Left lung (tissue), 10 donors: ENCODE measurements around the gene AOX1. TPM values are rescaled to one million over a fixed set of nuclear protein-coding genes. Genes with fewer than 3 reads are reported as not detected.

Source experiments
- ATAC-seq: fragments of 200-7000 bp; cut with Tn5 transposase; one replicate; pipeline ENCODE4 v1.9.1; 2020; ENCODE audit warnings: moderate library complexity
- DNase-seq, 4 donors: peaks; one replicate each; pipeline ENCODE4 v3.0.0-alpha.2; 2013 to 2020
- H3K27ac ChIP-seq, 2 donors: fragments of 200-600 bp; sonication (generic) in 1 of 2; one replicate each; pipeline versions ENCODE4 v1.5.0 to v1.8.0; 2020 to 2021
- H3K27me3 ChIP-seq, 2 donors: fragments of 200-600 bp; sonication (generic) in 1 of 2; one replicate each; pipeline versions ENCODE4 v1.5.0 to v1.8.0; 2020 to 2021
- H3K36me3 ChIP-seq, 2 donors: fragments of 200-600 bp; sonication (generic) in 1 of 2; one replicate each; pipeline versions ENCODE4 v1.5.0 to v1.8.0; 2020 to 2021
- H3K4me1 ChIP-seq, 2 donors: fragments of 200-600 bp; one replicate each; pipeline ENCODE4 v1.8.0; 2021
- H3K4me3 ChIP-seq, 2 donors: fragments of 200-600 bp; sonication (generic) in 1 of 2; one replicate each; pipeline versions ENCODE4 v1.5.0 to v1.8.0; 2020 to 2021; ENCODE audit warnings: mild to moderate bottlenecking in 1 of 2
- H3K9me3 ChIP-seq, 2 donors: fragments of 200-600 bp; sonication (generic) in 1 of 2; one replicate each; pipeline versions ENCODE4 v1.5.0 to v1.8.0; 2020 to 2021
- intact Hi-C, 2 donors: fragments of 100-400 bp; cut with DNase I; formaldehyde crosslinking; loops; one replicate each; pipeline versions ENCODE4 v1.11.2 to v1.14.2; 2022
- polyA plus RNA-seq, 6 donors: library from polyadenylated mRNA; unstranded; fragments of 120-200 nt; gene quantifications; one replicate each; pipeline ENCODE4 v1.2.1, GENCODE V29; 2013; ENCODE audit not compliant: insufficient read length in 6 of 6
- total RNA-seq, 2 donors: library from RNA; stranded (reverse); fragmentation: NEBNext Ultra II Directional; extraction: Animal tissue kit (Norgen Biotek cat#: 25700); gene quantifications; one replicate each; pipeline ENCODE4 v1.2.1, GENCODE V29; 2021
- TF ChIP-seq, protein P1 (sequence below), 2 donors: fragments of 200-600 bp; sonication (generic) in 1 of 2; IDR thresholded peaks; one replicate each; pipeline versions ENCODE4 v1.5.0 to v1.8.0; 2021; ENCODE audit warnings: antibody characterized with exemption in 2 of 2
- donor health status: DM: no; HTN: yes; CAD: no.
- donor health status: DM: no; HTN: no; CAD: no.

The AOX1 gene
- total and polyA plus RNA-seq, 8 donors: 5.4 to 32.4 (median 13.5) TPM

GRCh38 chr2:200586644-200586975 lies 796 bp downstream of the AOX1 start:
- Histone ChIP-seq H3K4me1 (peaks cover 12 to 15% of the 10 kb centered on the region in 2 donors), H3K4me3 (peak overlapping the region; percentile 51 to 56), H3K9me3 (no peaks in the 10 kb centered on the region), H3K27me3 (peaks cover 0 to 8% of the 10 kb centered on the region in 2 donors), H3K27ac (no peak overlapping the region), H3K36me3 (no peaks in the 10 kb centered on the region)
- no peak for ATAC-seq
- TF ChIP-seq, protein P1, sequence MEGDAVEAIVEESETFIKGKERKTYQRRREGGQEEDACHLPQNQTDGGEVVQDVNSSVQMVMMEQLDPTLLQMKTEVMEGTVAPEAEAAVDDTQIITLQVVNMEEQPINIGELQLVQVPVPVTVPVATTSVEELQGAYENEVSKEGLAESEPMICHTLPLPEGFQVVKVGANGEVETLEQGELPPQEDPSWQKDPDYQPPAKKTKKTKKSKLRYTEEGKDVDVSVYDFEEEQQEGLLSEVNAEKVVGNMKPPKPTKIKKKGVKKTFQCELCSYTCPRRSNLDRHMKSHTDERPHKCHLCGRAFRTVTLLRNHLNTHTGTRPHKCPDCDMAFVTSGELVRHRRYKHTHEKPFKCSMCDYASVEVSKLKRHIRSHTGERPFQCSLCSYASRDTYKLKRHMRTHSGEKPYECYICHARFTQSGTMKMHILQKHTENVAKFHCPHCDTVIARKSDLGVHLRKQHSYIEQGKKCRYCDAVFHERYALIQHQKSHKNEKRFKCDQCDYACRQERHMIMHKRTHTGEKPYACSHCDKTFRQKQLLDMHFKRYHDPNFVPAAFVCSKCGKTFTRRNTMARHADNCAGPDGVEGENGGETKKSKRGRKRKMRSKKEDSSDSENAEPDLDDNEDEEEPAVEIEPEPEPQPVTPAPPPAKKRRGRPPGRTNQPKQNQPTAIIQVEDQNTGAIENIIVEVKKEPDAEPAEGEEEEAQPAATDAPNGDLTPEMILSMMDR (IDR thresholded peaks at IDR 0.05): no peak
- intact Hi-C loops: no loop called here
- no peak for DNase-seq

DNA sequence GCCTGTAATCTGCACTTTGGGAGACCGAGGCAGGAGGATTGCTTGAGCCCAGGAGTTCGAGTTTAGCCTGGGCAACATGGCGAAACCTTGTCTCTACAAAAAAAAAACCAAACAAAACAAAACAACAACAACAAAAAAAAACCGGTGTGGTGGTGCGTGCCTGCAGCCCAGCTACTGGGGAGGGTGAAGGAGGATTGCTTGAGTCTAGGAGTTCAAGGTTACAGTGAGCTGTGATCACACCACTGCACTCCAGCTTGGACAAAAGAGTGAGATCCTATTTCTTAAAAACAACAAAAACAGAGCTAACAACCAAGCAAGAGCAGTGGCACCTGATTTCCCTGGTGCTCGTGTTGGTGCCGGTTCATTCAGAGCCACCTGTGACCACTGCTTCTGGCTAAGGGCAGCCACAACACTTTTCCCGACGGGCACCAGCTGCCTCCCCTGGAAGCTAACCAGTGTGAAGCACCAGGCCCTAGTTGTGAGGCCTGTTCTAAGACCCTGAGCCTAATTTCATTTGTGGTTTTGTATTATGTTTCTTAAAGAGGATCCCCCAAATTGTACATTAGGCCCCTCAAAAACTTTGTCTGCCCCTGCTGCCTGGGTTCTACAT lies 1.3 kb downstream of the AOX1 start:
- no peak for DNase-seq
- Histone ChIP-seq H3K36me3 (no peaks in the 10 kb centered on the region), H3K27ac (no peak overlapping the region), H3K4me1 (peaks cover 12 to 15% of the 10 kb centered on the region in 2 donors), H3K4me3 (peak overlapping the region in 1 of 2 donors; percentile 51), H3K27me3 (peaks cover 0 to 8% of the 10 kb centered on the region in 2 donors), H3K9me3 (no peaks in the 10 kb centered on the region)
- TF ChIP-seq, protein P1 (IDR thresholded peaks at IDR 0.05): no peak
- ATAC-seq: no peak
- intact Hi-C loops: no loop called here

DNA sequence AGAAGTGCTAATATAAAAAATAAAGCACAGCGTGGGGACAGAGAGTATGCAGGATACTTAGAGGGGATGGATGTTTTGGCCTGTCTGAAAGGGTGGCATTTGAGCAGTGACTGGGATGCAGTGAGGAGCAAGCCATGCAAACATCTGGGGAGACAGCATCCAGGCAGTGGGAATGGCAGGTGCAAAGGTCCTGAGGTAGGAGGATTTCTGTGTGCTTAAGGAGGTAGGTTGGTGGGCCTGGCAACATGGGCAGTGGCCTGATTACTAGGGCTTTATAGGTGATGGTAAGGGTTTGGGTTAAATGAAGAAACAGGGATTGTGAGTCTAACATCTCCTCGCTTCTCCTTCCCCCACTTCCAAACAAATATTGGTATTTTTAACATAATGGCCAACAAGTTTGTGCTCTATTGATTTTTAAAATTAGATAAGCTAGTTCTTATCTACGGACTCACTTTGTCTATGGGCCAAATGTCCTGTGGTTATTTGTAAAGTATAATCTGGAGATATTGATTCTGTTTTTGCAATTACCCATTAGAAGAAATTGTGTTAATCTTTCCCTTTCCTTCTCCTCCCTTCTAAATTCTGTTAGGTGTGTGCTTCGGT lies 2.4 kb downstream of the AOX1 start:
- intact Hi-C loops: no loop called here
- no peak for DNase-seq
- Histone ChIP-seq H3K4me3 (no peak overlapping the region), H3K27me3 (peaks cover 0 to 8% of the 10 kb centered on the region in 2 donors), H3K27ac (no peak overlapping the region), H3K9me3 (no peaks in the 10 kb centered on the region), H3K36me3 (no peaks in the 10 kb centered on the region), H3K4me1 (peaks cover 12 to 15% of the 10 kb centered on the region in 2 donors)
- no peak for ATAC-seq
- TF ChIP-seq, protein P1 (IDR thresholded peaks at IDR 0.05): no peak

GRCh38 chr2:200590090-200590489 lies 4.3 kb downstream of the AOX1 start:
- Histone ChIP-seq H3K4me1 (peaks cover 11 to 13% of the 10 kb centered on the region in 2 donors), H3K27me3 (peaks cover 0 to 8% of the 10 kb centered on the region in 2 donors), H3K27ac (no peak overlapping the region), H3K9me3 (no peaks in the 10 kb centered on the region), H3K36me3 (no peaks in the 10 kb centered on the region), H3K4me3 (no peak overlapping the region)
- no peak for ATAC-seq
- DNase-seq: no peak
- TF ChIP-seq, protein P1 (IDR thresholded peaks at IDR 0.05): no peak
- intact Hi-C loops: no loop called here

DNA sequence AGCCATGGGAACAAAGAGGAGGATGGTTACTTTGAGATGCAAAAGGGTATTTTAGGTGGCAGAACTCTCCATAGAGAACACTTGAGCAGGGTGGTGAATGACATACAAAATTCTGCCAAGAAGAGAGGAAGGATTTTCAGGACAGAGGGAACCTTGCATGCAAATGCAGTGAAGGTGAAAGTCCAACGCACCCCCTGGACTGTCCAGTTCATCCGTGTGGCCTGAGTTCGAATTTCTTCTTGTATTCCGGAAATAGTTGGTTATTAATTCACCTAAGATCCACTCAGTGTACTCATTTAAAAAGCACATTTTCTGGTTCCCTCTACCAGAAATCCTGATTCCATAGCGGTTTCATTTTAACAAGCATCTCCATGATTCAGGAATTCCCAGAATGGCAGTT lies 5.5 kb downstream of the AOX1 start:
- Histone ChIP-seq H3K27ac (no peak overlapping the region), H3K27me3 (no peaks in the 10 kb centered on the region), H3K36me3 (no peaks in the 10 kb centered on the region), H3K9me3 (no peaks in the 10 kb centered on the region), H3K4me3 (no peak overlapping the region), H3K4me1 (peaks cover 0 to 1% of the 10 kb centered on the region in 2 donors)
- TF ChIP-seq, protein P1 (IDR thresholded peaks at IDR 0.05): no peak
- DNase-seq: no peak
- intact Hi-C loops: no loop called here
- no peak for ATAC-seq
